ENCODE data around the gene ACP2.

GRCh38 chr11:47212938-47213337, 35.7 kb downstream of the ACP2 start:
- TF ChIP-seq CTCF (IDR thresholded peaks at IDR 0.05; ENCODE audit: low read length) (no peak), EZH2 (IDR thresholded peaks at IDR 0.05; ENCODE audit: borderline replicate concordance, low read length) (no peak)
